Neural progenitor cell (in vitro differentiated cells): ENCODE data around the gene LRP2.
A peak's percentile ranks its signal among the peaks of the same experiment; 100 is the strongest.

Source experiments
- EZH2 ChIP-seq: fragments of 200-600 bp; sonication (generic); IDR thresholded peaks from 2 replicates; pipeline ENCODE4 v1.6.1; 2017; ENCODE audit warnings: antibody characterized with exemption, mild to moderate bottlenecking, moderate library complexity
- EZH2phosphoT487 ChIP-seq: fragments of 200-600 bp; sonication (generic); IDR thresholded peaks from 2 replicates; pipeline ENCODE4 v1.6.1; 2017; ENCODE audit warnings: antibody characterized with exemption
- TF ChIP-seq, protein P1 (sequence below): fragments of 200-600 bp; sonication (generic); IDR thresholded peaks from 2 replicates; pipeline ENCODE4 v1.5.1; 2017; ENCODE audit warnings: antibody characterized with exemption, mild to moderate bottlenecking

DNA sequence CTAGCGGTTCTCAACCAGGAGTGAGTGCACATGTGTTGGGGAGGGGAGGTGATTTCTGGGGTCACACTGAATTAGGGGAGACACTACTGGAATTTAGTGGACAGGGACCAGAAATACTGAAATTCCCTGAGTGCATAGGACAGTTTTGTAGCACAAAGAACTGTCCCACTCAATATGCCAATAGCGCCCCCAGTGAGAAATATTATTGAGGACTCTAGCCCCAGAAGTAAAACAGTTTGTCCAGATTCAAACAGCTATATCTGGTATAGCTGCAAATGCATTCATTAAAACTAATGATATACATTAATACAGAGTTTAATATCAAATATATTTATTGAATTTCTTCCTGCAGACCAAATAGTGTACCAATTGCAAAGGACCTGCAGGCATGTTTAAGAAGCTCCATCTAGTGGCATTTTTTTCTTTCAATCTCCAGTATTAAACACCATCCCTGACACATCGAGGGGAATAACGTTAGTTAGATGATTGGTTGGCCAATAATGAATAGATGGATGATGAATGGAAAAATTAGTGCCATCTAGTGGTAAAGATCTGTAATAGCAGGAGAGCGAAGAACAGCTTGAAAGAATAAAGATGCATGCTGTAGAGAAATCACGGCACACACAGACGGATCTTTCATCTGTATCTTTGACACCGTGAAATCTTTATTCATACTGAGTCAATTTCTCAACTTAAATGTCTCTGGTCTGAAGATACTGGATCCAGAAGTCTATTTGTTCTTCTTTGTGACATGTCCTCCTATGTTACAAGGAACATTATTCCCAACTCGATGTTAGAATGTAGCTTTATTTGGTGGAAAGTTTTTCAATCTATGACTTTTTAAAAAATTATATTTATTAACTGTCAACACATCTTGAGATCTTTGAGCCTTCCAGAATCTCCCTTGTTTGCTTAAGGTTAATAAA is 230.5 kb downstream of the LRP2 start:
- TF ChIP-seq EZH2 (no peak), EZH2phosphoT487 (no peak)
- TF ChIP-seq, protein P1, sequence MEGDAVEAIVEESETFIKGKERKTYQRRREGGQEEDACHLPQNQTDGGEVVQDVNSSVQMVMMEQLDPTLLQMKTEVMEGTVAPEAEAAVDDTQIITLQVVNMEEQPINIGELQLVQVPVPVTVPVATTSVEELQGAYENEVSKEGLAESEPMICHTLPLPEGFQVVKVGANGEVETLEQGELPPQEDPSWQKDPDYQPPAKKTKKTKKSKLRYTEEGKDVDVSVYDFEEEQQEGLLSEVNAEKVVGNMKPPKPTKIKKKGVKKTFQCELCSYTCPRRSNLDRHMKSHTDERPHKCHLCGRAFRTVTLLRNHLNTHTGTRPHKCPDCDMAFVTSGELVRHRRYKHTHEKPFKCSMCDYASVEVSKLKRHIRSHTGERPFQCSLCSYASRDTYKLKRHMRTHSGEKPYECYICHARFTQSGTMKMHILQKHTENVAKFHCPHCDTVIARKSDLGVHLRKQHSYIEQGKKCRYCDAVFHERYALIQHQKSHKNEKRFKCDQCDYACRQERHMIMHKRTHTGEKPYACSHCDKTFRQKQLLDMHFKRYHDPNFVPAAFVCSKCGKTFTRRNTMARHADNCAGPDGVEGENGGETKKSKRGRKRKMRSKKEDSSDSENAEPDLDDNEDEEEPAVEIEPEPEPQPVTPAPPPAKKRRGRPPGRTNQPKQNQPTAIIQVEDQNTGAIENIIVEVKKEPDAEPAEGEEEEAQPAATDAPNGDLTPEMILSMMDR, result peak; percentile 77
